ENCODE results near the gene PGA4. TPM values are rescaled to one million over a fixed set of nuclear protein-coding genes. Genes with fewer than 3 reads are reported as not detected.

PGA4 gene
- total RNA-seq, 1 experiment from 2014 or later: not detected

GRCh38 chr11:61277186-61278000, 55.2 kb downstream of the PGA4 start:
- DNase-seq (ENCODE audit: low spot score) (no peak), ATAC-seq (no peak)
- no peaks in the 10 kb centered on the region for H3K9me3 Mint-ChIP-seq
- POLR2A ChIA-PET: no interaction called here
- CTCF ChIA-PET: interaction anchor here (0.8 to 1.2 kb wide), 4 partner anchors 13 to 108 kb away, joined by 3 to 5 read pairs (median 3); no protein-coding TSS in a partner anchor
- no peaks in the 10 kb centered on the region; the same call in 1 of the 2 replicates for H3K27me3 Mint-ChIP-seq (ENCODE audit: low read depth)
- H3K36me3 Mint-ChIP-seq: peaks cover 11% of the 10 kb centered on the region
- no peak for TF ChIP-seq ATF2 (CRISPR knock-in tag; IDR thresholded peaks at IDR 0.05; ENCODE audit: borderline replicate concordance, low read depth)
- TF ChIP-seq ZNF121 (CRISPR knock-in tag; IDR thresholded peaks at IDR 0.05): peak; percentile 18; the same call in 1 of the 2 replicates
- peaks cover 31% of the 10 kb centered on the region for H3K4me1 Mint-ChIP-seq
- no peak overlapping the region for H3K27ac Mint-ChIP-seq
- no peak overlapping the region for H3K4me3 Mint-ChIP-seq

- CTCF ChIA-PET: interaction anchor here (0.8 to 1.2 kb wide), 4 partner anchors 14 to 107 kb away, joined by 3 to 5 read pairs (median 3); no protein-coding TSS in a partner anchor
- no peak for TF ChIP-seq PRDM15 (CRISPR knock-in tag; IDR thresholded peaks at IDR 0.05)
- no peak for TF ChIP-seq NR2C2 (CRISPR knock-in tag; IDR thresholded peaks at IDR 0.05)
- TF ChIP-seq CREM (CRISPR knock-in tag; IDR thresholded peaks at IDR 0.05): no peak
- no peak for TF ChIP-seq NR3C1 (CRISPR knock-in tag; conservative IDR thresholded peaks at IDR 0.05; ENCODE audit: low read depth)
- TF ChIP-seq ELF4 (CRISPR knock-in tag; IDR thresholded peaks at IDR 0.05; ENCODE audit: low read depth): no peak
- TF ChIP-seq ERG (CRISPR knock-in tag; IDR thresholded peaks at IDR 0.05): no peak
- TF ChIP-seq FOXJ3 (CRISPR knock-in tag; IDR thresholded peaks at IDR 0.05; ENCODE audit: borderline replicate concordance): no peak
- TF ChIP-seq NR1H2 (CRISPR knock-in tag; IDR thresholded peaks at IDR 0.05): no peak
- no peak for TF ChIP-seq RORB (CRISPR knock-in tag; IDR thresholded peaks at IDR 0.05)
- TF ChIP-seq NFYB (CRISPR knock-in tag; conservative IDR thresholded peaks at IDR 0.05; ENCODE audit: low read depth): no peak
- TF ChIP-seq SMAD3 (CRISPR knock-in tag; IDR thresholded peaks at IDR 0.05; ENCODE audit: borderline replicate concordance): no peak
- no peak for TF ChIP-seq ZNF263 (CRISPR knock-in tag; IDR thresholded peaks at IDR 0.05; ENCODE audit: low read depth)
- no peak for TF ChIP-seq ATF1 (CRISPR knock-in tag; IDR thresholded peaks at IDR 0.05)
- no peak for TF ChIP-seq ESRRA (CRISPR knock-in tag; IDR thresholded peaks at IDR 0.05; ENCODE audit: borderline replicate concordance)
- TF ChIP-seq E2F4 (CRISPR knock-in tag; IDR thresholded peaks at IDR 0.05; ENCODE audit: borderline replicate concordance, low read depth): no peak
- Mint-ChIP-seq H3K27ac (peak overlapping the region; percentile 46; the same call in 1 of the 2 replicates), H3K4me1 (peaks cover 31% of the 10 kb centered on the region), H3K27me3 (ENCODE audit: low read depth) (peaks cover 2% of the 10 kb centered on the region; the same call in 1 of the 2 replicates), H3K4me3 (no peak overlapping the region), H3K36me3 (peaks cover 14% of the 10 kb centered on the region), H3K9me3 (no peaks in the 10 kb centered on the region)
- DNase-seq (ENCODE audit: low spot score) (no peak), ATAC-seq (no peak)
- POLR2A ChIA-PET: no interaction called here
Measured at GRCh38 chr11:61278001-61278470, 55.9 kb downstream of the PGA4 start.

Measured in WTC11 (cell line).